ENCODE results near the gene DLX5. TPM values are rescaled to one million over a fixed set of nuclear protein-coding genes. Genes with fewer than 3 reads are reported as not detected.

The DLX5 gene
- total RNA-seq, 1 donor = 2.5 TPM

DNA sequence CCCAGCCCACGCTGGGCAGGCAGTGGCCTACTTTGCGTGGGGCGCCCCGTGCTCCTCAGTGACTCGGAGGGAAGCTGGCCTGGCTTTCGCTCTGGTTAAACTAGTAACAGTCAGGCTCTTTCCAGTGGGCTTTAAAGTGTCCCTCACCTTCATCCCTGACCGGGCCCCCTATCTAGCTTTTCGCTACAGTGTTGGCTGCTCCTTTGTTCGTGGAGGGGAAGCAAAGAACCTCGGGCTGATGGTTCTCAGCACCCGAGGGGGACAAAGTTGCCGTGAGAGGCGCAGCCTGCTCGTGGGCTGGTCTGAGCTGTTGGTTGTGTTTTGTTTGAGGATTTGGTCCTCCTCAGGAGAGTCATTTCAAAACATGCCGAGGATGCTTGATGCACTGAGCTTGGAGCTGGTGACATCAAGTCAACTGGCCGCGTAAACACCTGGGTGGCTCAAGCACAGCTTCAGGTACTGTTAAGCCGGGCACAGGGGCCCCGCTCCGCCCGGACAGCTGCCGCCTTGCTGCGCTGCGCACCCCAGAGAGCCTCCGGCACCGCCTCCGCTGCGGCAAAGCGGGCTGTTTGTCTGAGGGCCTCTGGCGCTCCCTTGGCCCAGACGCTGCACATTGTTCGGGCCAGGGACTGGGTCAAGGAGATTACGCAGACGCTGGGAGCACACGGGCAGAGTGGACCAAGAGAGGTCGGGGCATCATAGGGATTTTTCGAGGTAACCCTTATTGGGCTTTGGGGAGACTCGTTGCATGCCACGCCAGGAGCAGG, 17.6 kb downstream of the DLX5 start:
- TF ChIP-seq, protein P1, sequence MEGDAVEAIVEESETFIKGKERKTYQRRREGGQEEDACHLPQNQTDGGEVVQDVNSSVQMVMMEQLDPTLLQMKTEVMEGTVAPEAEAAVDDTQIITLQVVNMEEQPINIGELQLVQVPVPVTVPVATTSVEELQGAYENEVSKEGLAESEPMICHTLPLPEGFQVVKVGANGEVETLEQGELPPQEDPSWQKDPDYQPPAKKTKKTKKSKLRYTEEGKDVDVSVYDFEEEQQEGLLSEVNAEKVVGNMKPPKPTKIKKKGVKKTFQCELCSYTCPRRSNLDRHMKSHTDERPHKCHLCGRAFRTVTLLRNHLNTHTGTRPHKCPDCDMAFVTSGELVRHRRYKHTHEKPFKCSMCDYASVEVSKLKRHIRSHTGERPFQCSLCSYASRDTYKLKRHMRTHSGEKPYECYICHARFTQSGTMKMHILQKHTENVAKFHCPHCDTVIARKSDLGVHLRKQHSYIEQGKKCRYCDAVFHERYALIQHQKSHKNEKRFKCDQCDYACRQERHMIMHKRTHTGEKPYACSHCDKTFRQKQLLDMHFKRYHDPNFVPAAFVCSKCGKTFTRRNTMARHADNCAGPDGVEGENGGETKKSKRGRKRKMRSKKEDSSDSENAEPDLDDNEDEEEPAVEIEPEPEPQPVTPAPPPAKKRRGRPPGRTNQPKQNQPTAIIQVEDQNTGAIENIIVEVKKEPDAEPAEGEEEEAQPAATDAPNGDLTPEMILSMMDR (IDR thresholded peaks at IDR 0.05; ENCODE audit: extremely low read depth, low read depth, low read length) = no peak
- Histone ChIP-seq H3K27me3 (ENCODE audit: insufficient read depth, low read length) (no peaks in the 10 kb centered on the region), H3K27ac (ENCODE audit: low read depth, low read length) (peak overlapping the region; percentile 45), H3K4me3 (ENCODE audit: insufficient read depth, low read length) (peak overlapping the region; percentile 74), H4K20me1 (ENCODE audit: insufficient read depth, low read length) (no peaks in the 10 kb centered on the region), H3K4me1 (ENCODE audit: insufficient read depth, low read length) (peaks cover 10% of the 10 kb centered on the region), H3K4me2 (ENCODE audit: insufficient read depth, low read length) (peak overlapping the region; percentile 89), H3K9me3 (ENCODE audit: low read depth, low read length) (no peaks in the 10 kb centered on the region), H3K79me2 (ENCODE audit: insufficient read depth, low read length) (peaks cover 5% of the 10 kb centered on the region), H3K36me3 (ENCODE audit: insufficient read depth, low read length) (no peaks in the 10 kb centered on the region), H2AFZ (ENCODE audit: low read length) (peak overlapping the region; percentile 91)
- peak; percentile 84 for DNase-seq (ENCODE audit: insufficient read length, low spot score, missing footprints)

DNA sequence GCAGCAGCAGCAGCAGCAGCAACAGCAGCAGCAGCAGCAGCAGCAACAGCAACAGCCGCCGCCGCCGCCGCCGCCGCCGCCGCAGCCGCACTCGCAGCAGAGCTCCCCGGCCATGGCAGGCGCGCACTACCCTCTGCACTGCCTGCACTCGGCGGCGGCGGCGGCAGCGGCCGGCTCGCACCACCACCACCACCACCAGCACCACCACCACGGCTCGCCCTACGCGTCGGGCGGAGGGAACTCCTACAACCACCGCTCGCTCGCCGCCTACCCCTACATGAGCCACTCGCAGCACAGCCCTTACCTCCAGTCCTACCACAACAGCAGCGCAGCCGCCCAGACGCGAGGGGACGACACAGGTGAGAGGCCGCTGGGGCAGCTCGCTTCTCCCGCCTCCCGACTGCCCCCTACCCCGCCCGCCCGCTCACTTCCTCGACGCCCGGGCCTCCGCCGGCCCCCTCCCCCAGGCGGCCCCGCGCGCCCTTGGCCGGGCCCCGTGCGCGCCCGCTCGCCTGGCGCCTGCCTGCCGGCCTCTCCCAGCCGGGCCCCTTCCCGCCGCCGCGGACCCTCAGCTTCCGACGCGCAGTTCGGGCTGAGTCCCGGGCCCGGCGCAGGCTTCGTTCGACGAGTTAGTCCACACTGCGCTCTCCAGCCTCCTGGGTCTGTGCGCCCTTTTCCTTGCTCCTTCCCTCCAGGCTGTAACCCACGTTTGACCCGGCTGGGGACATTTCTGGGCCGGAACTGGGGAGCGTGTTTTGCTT, 18.4 kb downstream of the DLX5 start:
- H3K27me3 ChIP-seq (ENCODE audit: insufficient read depth, low read length) = no peaks in the 10 kb centered on the region
- DNase-seq (ENCODE audit: insufficient read length, low spot score, missing footprints) = peak; percentile 97

DNA sequence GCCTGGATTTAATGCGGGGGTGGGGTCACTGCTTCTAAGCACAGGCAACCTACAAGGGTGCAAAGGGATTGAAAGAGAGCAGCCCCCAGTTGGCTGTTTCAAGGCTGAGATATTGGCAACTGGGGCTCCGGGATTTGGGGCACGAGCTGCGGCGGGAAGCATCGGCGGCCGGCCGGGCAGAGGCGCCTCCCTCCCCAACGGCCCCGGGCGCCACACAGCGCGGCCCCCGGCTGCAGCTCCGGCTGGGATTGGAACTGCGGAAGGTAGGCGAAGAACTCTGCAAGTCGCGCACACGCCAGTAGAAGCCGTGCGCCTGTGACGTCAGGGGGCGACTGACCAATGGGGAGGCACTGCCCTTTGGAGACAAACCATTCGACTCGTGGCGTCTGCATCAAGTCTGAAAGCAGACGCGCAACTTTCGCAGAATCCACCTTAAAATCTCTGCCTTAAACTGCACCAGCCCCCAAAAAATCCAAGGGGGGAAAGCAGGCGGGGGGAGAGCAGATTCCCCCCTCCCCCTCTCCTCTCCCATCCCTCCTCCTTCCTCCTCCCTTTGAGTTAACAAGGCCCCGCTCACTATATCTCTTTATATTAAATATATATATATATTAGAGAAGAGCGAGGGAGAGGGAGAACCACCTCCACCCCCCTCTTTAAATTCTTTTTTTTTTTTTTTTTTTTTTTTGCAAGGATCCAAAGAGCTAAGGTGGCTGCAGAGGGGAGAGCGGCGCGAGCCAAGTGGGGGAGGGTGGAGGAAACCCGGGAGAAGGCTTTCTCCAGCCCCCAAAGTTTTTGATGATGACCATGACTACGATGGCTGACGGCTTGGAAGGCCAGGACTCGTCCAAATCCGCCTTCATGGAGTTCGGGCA, 19.2 kb downstream of the DLX5 start, which contains the start of gene DLX6:
DLX6 (plus strand) TSS at position 371 of the 872 bp plus-strand sequence; CDS start at position 796, 425 bp downstream.
- Histone ChIP-seq H3K27me3 (ENCODE audit: insufficient read depth, low read length) (no peaks in the 10 kb centered on the region), H3K79me2 (ENCODE audit: insufficient read depth, low read length) (peaks cover 5% of the 10 kb centered on the region), H3K4me2 (ENCODE audit: insufficient read depth, low read length) (peak within 1 kb of the TSS; percentile 89), H4K20me1 (ENCODE audit: insufficient read depth, low read length) (no peaks in the 10 kb centered on the region), H3K4me1 (ENCODE audit: insufficient read depth, low read length) (peaks cover 10% of the 10 kb centered on the region), H3K4me3 (ENCODE audit: insufficient read depth, low read length) (peak within 1 kb of the TSS; percentile 74), H3K36me3 (ENCODE audit: insufficient read depth, low read length) (no peaks in the 10 kb centered on the region), H3K9me3 (ENCODE audit: low read depth, low read length) (no peaks in the 10 kb centered on the region), H3K27ac (ENCODE audit: low read depth, low read length) (peak within 1 kb of the TSS; percentile 27), H2AFZ (ENCODE audit: low read length) (peak within 1 kb of the TSS; percentile 88)
- TF ChIP-seq, protein P1 (IDR thresholded peaks at IDR 0.05; ENCODE audit: extremely low read depth, low read depth, low read length) = no peak
- DNase-seq (ENCODE audit: insufficient read length, low spot score, missing footprints) = peak; percentile 100

More for the DNA sequence above, 18.4 kb downstream of the DLX5 start:
- Histone ChIP-seq H3K4me1 (ENCODE audit: insufficient read depth, low read length) (peaks cover 10% of the 10 kb centered on the region), H3K4me2 (ENCODE audit: insufficient read depth, low read length) (peak overlapping the region; percentile 89), H3K36me3 (ENCODE audit: insufficient read depth, low read length) (no peaks in the 10 kb centered on the region), H3K4me3 (ENCODE audit: insufficient read depth, low read length) (peak overlapping the region; percentile 74), H3K9me3 (ENCODE audit: low read depth, low read length) (no peaks in the 10 kb centered on the region), H3K79me2 (ENCODE audit: insufficient read depth, low read length) (peaks cover 5% of the 10 kb centered on the region), H3K27ac (ENCODE audit: low read depth, low read length) (peak overlapping the region; percentile 45), H2AFZ (ENCODE audit: low read length) (peak overlapping the region; percentile 91), H4K20me1 (ENCODE audit: insufficient read depth, low read length) (no peaks in the 10 kb centered on the region)
- TF ChIP-seq, protein P1 (IDR thresholded peaks at IDR 0.05; ENCODE audit: extremely low read depth, low read depth, low read length) = no peak

All from osteoblast (primary cell).